GM23338 (cell line): ENCODE data around the gene ZNF692. TPM values are rescaled to one million over a fixed set of nuclear protein-coding genes. Genes with fewer than 3 reads are reported as not detected.

ENCODE experiments used
- ATAC-seq: fragments of 200-7000 bp; cut with Tn5 transposase; 3 replicates; pipeline ENCODE4 v1.9.1; 2020
- DNase-seq: peaks from one replicate; pipeline ENCODE4 v3.0.0-alpha.2; 2015; ENCODE audit warnings: low spot score
- H2AFZ ChIP-seq: fragments of 200-600 bp; sonication (generic); 2 replicates; pipeline ENCODE4 v1.8.0; 2016; ENCODE audit warnings: antibody characterized with exemption, mild to moderate bottlenecking, moderate library complexity
- H3F3A ChIP-seq: fragments of 200-600 bp; sonication (generic); replicated peaks from 2 replicates; pipeline ENCODE4 v1.8.0; 2017; ENCODE audit warnings: antibody characterized with exemption, mixed run types, low read depth
- H3K27ac ChIP-seq: fragments of 200-600 bp; sonication (generic); 2 replicates; pipeline ENCODE4 v1.6.1; 2016; ENCODE audit warnings: low read depth
- H3K27me3 ChIP-seq: fragments of 200-600 bp; sonication (generic); 2 replicates; pipeline ENCODE4 v1.8.0; 2016; ENCODE audit warnings: mild to moderate bottlenecking, mixed run types, moderate library complexity; ENCODE audit not compliant: insufficient read depth
- H3K36me3 ChIP-seq: fragments of 200-600 bp; sonication (generic); 2 replicates; pipeline ENCODE4 v1.8.0; 2016; ENCODE audit warnings: mild to moderate bottlenecking; ENCODE audit not compliant: insufficient read depth
- H3K4me1 ChIP-seq: fragments of 200-600 bp; sonication (generic); 2 replicates; pipeline ENCODE4 v1.8.0; 2016; ENCODE audit warnings: mild to moderate bottlenecking, moderate library complexity; ENCODE audit not compliant: insufficient read depth
- H3K4me2 ChIP-seq: fragments of 200-600 bp; sonication (generic); 2 replicates; pipeline ENCODE4 v1.7.1; 2017; ENCODE audit warnings: mixed run types
- H3K4me3 ChIP-seq: fragments of 200-600 bp; sonication (generic); 2 replicates; pipeline ENCODE4 v1.6.1; 2016; ENCODE audit warnings: mixed run types
- H3K79me2 ChIP-seq: fragments of 200-600 bp; sonication (generic); replicated peaks from 2 replicates; pipeline ENCODE4 v1.8.0; 2017; ENCODE audit warnings: mild to moderate bottlenecking; ENCODE audit not compliant: insufficient read depth
- H3K9me2 ChIP-seq: fragments of 200-600 bp; sonication (generic); 2 replicates; pipeline ENCODE4 v1.8.0; 2017; ENCODE audit not compliant: insufficient read depth
- H4K20me1 ChIP-seq: fragments of 200-600 bp; sonication (generic); replicated peaks from 2 replicates; pipeline ENCODE4 v1.8.0; 2017; ENCODE audit warnings: mild to moderate bottlenecking; ENCODE audit not compliant: insufficient read depth
- H3K27ac Mint-ChIP-seq: 2 replicates; pipeline ENCODE4 v1.8.0; 2020; ENCODE audit warnings: inconsistent platforms, mild to moderate bottlenecking, moderate library complexity, mixed read lengths
- H3K27me3 Mint-ChIP-seq: 3 replicates; pipeline ENCODE4 v1.8.0; 2022; ENCODE audit warnings: low read depth, mild to moderate bottlenecking, moderate library complexity, mixed read lengths, inconsistent platforms; ENCODE audit not compliant: insufficient read depth, poor library complexity
- H3K36me3 Mint-ChIP-seq: 3 replicates; pipeline ENCODE4 v1.8.0; 2021; ENCODE audit warnings: low read depth, mild to moderate bottlenecking, inconsistent platforms, moderate library complexity, mixed read lengths
- H3K4me1 Mint-ChIP-seq: 3 replicates; pipeline ENCODE4 v1.8.0; 2020; ENCODE audit warnings: mild to moderate bottlenecking, inconsistent platforms, mixed read lengths
- H3K4me3 Mint-ChIP-seq: 3 replicates; pipeline ENCODE4 v1.8.0; 2021; ENCODE audit warnings: moderate library complexity, mild to moderate bottlenecking, inconsistent platforms, mixed read lengths
- H3K9me3 Mint-ChIP-seq: 3 replicates; pipeline ENCODE4 v1.8.0; 2020; ENCODE audit warnings: moderate library complexity, mild to moderate bottlenecking, inconsistent platforms, mixed read lengths
- CTCF ChIP-seq, 2 experiments: fragments of 200-600 bp in 1 of 2; sonication (generic) in 1 of 2; conservative IDR thresholded peaks; 2 replicates each; pipeline versions ENCODE4 v1.5.1 to v1.6.1; 2016 to 2017; ENCODE audit warnings: antibody characterized with exemption in 2 of 2, low read depth in 2 of 2, mild to moderate bottlenecking in 2 of 2, moderate library complexity in 1 of 2
- ETS1 ChIP-seq: IDR thresholded peaks from 2 replicates; pipeline ENCODE4 v1.6.1; 2016; ENCODE audit warnings: antibody characterized with exemption
- EZH2 ChIP-seq: fragments of 200-600 bp; sonication (generic); IDR thresholded peaks from one replicate; pipeline ENCODE4 v1.8.0; 2017; ENCODE audit warnings: antibody characterized with exemption, mild to moderate bottlenecking, low read depth; ENCODE audit not compliant: unreplicated experiment
- POLR2AphosphoS5 ChIP-seq: IDR thresholded peaks from 2 replicates; pipeline ENCODE4 v1.6.1; 2016; ENCODE audit warnings: antibody characterized with exemption, low read depth
- ZNF114 ChIP-seq: fragments of 250-450 bp; sonication (Bioruptor Pico); IDR thresholded peaks from 2 replicates; pipeline ENCODE4 v1.5.0; 2020; ENCODE audit warnings: mild to moderate bottlenecking, moderate library complexity
- ZNF462 ChIP-seq: fragments of 250-450 bp; sonication (Bioruptor Pico); IDR thresholded peaks from 2 replicates; pipeline ENCODE4 v1.5.0; 2020; ENCODE audit warnings: mild to moderate bottlenecking, moderate library complexity
- polyA plus RNA-seq: library from polyadenylated mRNA; unstranded; fragments of >200 nt; fragmentation: Nextera tagmentation; extraction: Ambion mirVana; gene quantifications from 2 replicates; pipeline ENCODE4 v1.2.1, GENCODE V29; 2016
- total RNA-seq: library from RNA; depleted of rRNA; stranded (reverse); fragments of >200 nt; shearing (Covaris generic); gene quantifications from 2 replicates; pipeline ENCODE4 v1.2.3, GENCODE V29; 2014

ZNF692 gene
- total and polyA plus RNA-seq, 2 experiments from 2014 or later = 41.2 to 57.1 TPM

GRCh38 chr1:248811514-248812490 is 47.1 kb downstream of the ZNF692 start:
- no peaks in the 10 kb centered on the region; the same call in 1 of the 2 replicates for H4K20me1 ChIP-seq
- peak; percentile 56 for DNase-seq
- H3K9me2 ChIP-seq = no peaks in the 10 kb centered on the region
- no peaks in the 10 kb centered on the region for H3K79me2 ChIP-seq
- no peak overlapping the region for H3K4me3 ChIP-seq
- ATAC-seq = peak; percentile 90
- H2AFZ ChIP-seq = no peak overlapping the region
- H3K4me2 ChIP-seq = no peak overlapping the region
- H3K36me3 ChIP-seq = peaks cover 6% of the 10 kb centered on the region; the same call in 1 of the 2 replicates
- no peak overlapping the region for H3K27ac ChIP-seq
- Mint-ChIP-seq H3K27ac (peak overlapping the region; percentile 56; the same call in 1 of the 2 replicates), H3K36me3 (peaks cover 51% of the 10 kb centered on the region), H3K9me3 (no peaks in the 10 kb centered on the region; the same call in 2 of the 3 replicates), H3K4me3 (no peak overlapping the region), H3K27me3 (peaks cover 12% of the 10 kb centered on the region), H3K4me1 (peaks cover 13% of the 10 kb centered on the region)
- H3F3A ChIP-seq = no peaks in the 10 kb centered on the region
- H3K27me3 ChIP-seq = no peaks in the 10 kb centered on the region
- TF ChIP-seq EZH2 (no peak), CTCF (conservative IDR thresholded peaks at IDR 0.05; ENCODE audit: low read depth in 2 of 2) (peak; percentile 8 to 71; a peak in 2 of 4 replicates)
- H3K4me1 ChIP-seq = 0 out of 2 replicates have a peak, but pooled peaks cover 5% of the 10 kb centered on the region

- Mint-ChIP-seq H3K4me3 (no peak overlapping the region), H3K4me1 (peaks cover 6% of the 10 kb centered on the region), H3K27me3 (peaks cover 15% of the 10 kb centered on the region), H3K9me3 (peaks cover 1% of the 10 kb centered on the region; the same call in 1 of the 3 replicates), H3K36me3 (peaks cover 42% of the 10 kb centered on the region), H3K27ac (no peak overlapping the region)
- Histone ChIP-seq H4K20me1 (no peaks in the 10 kb centered on the region; the same call in 1 of the 2 replicates), H3K36me3 (peaks cover 6% of the 10 kb centered on the region; the same call in 1 of the 2 replicates), H3K27ac (no peak overlapping the region), H3K79me2 (no peaks in the 10 kb centered on the region), H3K9me2 (no peaks in the 10 kb centered on the region), H3K4me1 (0 out of 2 replicates have a peak, but pooled peaks cover 5% of the 10 kb centered on the region), H3K27me3 (no peaks in the 10 kb centered on the region), H3F3A (no peaks in the 10 kb centered on the region), H2AFZ (no peak overlapping the region), H3K4me2 (no peak overlapping the region), H3K4me3 (no peak overlapping the region)
- ATAC-seq = no peak
- DNase-seq = no peak
- TF ChIP-seq ETS1 (no peak), ZNF114 (CRISPR knock-in tag) (no peak), ZNF462 (CRISPR knock-in tag) (no peak), POLR2AphosphoS5 (no peak)
These were observed 48.0 kb downstream of the ZNF692 start for GRCh38 chr1:248810727-248811513.
